Ramos (cell line): ENCODE data around the gene UBASH3A.

Experiments
- in situ Hi-C: fragments of 300-500 bp; cut with MboI; formaldehyde crosslinking; loops from one replicate; pipeline ENCODE4 v1.14.3; 2022; ENCODE audit warnings: low sequenced_read_pairs; ENCODE audit not compliant: unreplicated experiment

UBASH3A gene

DNA sequence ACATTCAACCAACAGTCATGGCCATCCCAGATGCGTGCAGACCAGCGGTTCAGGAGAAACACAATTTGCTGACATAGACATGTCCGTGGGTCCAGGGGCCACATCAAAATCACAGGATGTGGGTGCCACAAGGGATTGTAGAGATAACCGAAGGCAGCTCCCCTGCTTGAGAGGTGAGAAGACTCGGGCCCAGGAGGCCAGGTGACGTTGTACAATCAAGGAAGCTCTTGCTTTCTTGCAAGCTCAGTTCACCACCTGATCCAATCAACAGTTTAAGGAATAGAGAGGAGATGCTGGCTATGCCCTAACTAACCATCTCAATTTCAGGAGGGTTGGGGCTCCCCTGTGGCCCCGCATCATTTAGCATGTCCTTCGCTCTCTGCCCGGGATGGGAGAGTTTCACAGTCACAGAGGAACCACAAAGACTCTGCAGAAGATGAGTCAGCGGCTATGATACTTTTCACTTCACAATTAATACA, 19.5 kb downstream of the UBASH3A start:
- in situ Hi-C loops: no loop called here

GRCh38 chr21:42423685-42424084, 20.0 kb downstream of the UBASH3A start:
- in situ Hi-C loops: no loop called here

DNA sequence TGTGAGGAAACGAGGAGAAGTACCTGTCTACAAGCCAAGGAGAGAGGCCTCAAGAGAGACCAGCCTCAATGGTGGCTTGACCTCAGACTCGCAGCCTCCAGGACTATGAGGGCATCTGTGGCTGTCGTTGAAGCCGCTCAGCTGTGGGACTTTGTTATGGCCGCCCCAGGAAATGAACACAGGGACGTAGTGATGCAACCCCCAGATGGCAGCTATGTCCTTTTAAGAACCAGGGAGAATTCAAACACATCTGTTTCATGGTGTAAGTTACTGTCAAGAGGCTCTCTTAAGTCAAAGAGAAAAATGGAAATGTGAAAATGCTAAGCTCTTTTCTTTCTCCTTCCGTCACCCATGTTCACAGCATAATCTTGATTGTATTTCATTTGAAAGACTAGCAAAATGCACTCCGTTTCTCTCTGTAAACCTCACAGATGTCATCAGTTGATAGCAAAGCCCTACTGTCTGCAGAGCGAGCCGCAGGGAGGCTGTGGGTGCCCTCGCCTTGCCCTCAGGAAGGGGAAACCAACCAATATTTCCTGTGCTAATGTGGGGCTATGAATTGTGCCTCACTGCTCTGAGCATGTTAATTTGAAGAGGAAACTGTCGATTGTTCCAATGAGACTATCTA, 21.3 kb downstream of the UBASH3A start:
- in situ Hi-C loops: loop anchor here (25.0 kb wide), 1 partner anchor 813 kb away; no protein-coding TSS in a partner anchor

- in situ Hi-C loops: loop anchor here (25.0 kb wide), 1 partner anchor 813 kb away; no protein-coding TSS in a partner anchor
Observed at GRCh38 chr21:42425591-42425990, 21.9 kb downstream of the UBASH3A start.

- in situ Hi-C loops: loop anchor here (25.0 kb wide), 1 partner anchor 814 kb away; no protein-coding TSS in a partner anchor
Observed at GRCh38 chr21:42426424-42426823, 22.7 kb downstream of the UBASH3A start.

DNA sequence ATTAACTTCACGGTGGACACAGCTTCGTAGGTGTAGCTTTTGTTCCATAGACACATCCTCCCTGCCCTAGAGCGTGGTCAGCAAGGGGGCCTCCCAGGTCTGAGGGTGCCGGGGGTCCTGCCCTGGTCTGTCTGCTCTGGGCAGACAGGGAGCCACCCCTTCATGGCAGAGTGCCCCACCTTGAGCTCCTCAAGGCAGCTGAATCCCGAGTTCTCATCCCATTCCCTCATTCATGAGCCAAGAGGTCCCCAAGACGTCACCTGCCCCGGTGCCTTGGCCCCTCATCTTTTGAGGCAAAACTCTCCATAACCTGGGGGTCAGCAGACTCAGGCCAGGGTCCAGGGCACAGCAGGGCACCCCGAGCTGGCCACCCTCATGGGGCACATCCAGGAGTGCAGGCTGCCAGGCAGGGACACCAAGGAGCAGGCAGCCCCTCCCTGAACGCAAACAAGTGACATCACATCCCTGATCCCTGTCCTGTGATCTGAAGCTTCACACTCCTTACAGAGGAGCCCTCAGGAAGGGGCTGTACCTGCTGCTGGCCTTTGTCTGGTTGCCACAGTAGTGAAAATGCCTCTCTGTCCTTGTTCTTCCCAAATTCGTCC, 23.3 kb downstream of the UBASH3A start:
- in situ Hi-C loops: loop anchor here (25.0 kb wide), 1 partner anchor 815 kb away; no protein-coding TSS in a partner anchor

- in situ Hi-C loops: loop anchor here (25.0 kb wide), 1 partner anchor 816 kb away; no protein-coding TSS in a partner anchor
Observed at GRCh38 chr21:42427809-42428419, 24.2 kb downstream of the UBASH3A start.

GRCh38 chr21:42429021-42429420, 25.3 kb downstream of the UBASH3A start:
- in situ Hi-C loops: loop anchor here (25.0 kb wide), 1 partner anchor 817 kb away; no protein-coding TSS in a partner anchor

GRCh38 chr21:42429856-42430255, 26.2 kb downstream of the UBASH3A start:
- in situ Hi-C loops: loop anchor here (25.0 kb wide), 1 partner anchor 818 kb away; no protein-coding TSS in a partner anchor

DNA sequence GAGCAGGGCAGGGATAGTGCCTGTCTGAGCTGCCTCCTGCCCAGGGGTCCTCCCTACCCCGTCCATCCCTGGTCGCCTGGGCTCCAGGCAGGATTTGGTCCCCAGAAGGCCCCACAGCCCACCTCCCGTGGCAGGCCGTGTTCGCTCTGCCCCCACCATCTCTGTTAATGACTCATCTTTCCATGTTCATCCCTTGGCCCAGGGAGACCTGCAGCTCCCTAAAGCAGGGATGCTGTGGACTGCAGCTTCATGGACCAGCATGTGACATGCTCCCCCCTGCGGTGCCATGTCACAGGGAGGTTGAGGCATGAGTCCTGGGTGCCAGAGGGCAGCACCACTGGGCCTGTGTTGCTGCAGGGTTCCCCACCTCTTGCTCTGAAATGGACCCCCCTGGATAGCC, 26.8 kb downstream of the UBASH3A start:
- in situ Hi-C loops: loop anchor here (25.0 kb wide), 1 partner anchor 818 kb away; no protein-coding TSS in a partner anchor

- in situ Hi-C loops: loop anchor here (25.0 kb wide), 1 partner anchor 819 kb away; no protein-coding TSS in a partner anchor
Observed at GRCh38 chr21:42431196-42431595, 27.5 kb downstream of the UBASH3A start.

DNA sequence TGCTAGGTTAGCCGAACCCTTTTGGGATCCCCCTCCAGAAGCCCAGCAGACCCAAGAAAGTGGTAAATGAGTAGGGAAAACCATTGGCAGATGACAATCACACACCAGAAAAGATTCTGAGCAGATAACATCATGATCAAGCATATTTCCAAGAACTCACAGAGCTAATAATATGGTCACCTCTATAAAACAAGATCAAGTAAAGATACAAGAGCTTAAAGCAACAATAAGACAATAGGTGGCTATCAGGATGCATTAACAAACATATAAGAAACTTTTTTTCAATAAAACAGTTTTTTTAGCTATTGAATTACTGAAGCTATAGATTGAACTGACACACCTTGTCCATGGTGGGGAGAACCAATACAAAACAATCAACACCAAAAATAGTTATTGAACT, 29.0 kb downstream of the UBASH3A start:
- in situ Hi-C loops: loop anchor here (25.0 kb wide), 1 partner anchor 820 kb away; no protein-coding TSS in a partner anchor

DNA sequence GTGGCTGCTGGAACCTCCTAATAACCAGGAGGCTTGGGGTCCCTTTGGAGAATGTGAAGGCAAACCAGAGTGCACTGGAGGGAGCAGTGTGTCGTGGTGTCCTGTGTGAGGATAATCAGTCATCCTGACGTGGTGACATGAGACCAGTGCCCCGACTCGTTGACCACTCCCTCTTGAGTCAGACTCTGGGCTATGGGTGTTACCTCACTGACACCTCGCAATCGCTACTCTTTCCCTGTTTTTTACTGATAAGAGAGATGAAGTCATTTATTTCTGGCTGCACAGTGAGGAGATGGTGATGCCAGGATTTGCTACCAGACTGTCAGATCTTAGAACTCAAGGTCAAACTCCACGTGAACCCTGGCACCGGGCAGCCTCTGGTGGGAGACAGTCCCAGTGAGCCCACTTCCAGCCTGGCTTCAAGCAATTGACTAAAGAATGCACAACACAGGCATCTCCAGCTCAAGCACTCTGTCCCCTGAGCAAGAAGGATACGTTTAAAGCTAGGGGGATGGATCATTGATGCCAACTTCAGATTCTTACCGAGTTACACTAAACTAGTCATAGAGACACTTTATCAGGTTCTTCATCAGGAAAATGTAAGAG, 30.3 kb downstream of the UBASH3A start:
- in situ Hi-C loops: loop anchor here (25.0 kb wide), 1 partner anchor 822 kb away; no protein-coding TSS in a partner anchor

DNA sequence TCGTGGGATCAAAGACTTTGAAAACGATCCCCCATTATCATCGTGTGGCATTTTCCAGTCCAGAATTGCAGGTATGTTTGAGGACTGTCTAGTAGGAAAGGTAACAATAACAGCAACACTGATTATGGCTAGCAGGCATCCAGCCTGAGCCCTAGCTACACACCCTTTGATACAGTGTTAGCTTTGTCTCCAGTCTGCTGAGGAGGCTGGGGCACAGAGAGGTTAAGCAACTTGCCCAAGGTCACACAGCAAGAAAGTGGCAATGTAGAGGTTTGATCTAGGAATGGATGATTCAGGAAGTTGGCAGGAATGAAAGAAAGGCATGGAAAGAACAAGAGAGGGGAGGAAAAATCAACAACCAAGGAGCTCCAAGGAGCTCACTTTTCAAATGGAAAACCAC, 31.2 kb downstream of the UBASH3A start:
- in situ Hi-C loops: loop anchor here (25.0 kb wide), 1 partner anchor 823 kb away; no protein-coding TSS in a partner anchor

DNA sequence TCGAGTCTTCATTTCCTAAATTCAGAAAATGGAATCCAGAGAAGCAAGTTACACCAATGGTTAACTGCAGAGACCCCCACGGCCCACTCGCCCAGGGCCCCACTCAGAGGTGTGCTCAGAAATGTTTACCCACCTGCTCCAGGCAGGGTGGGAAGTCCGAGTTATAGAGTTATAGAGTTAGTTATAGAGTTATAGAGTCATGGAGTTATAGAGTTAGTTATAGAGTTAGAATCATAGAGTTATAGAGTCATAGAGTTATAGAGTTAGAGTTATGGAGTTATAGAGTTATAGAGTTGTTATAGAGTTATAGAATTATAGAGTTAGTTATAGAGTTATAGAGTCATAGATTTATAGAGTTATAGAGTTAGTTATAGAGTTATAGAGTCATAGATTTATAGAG, 31.7 kb downstream of the UBASH3A start:
- in situ Hi-C loops: loop anchor here (25.0 kb wide), 1 partner anchor 823 kb away; no protein-coding TSS in a partner anchor

DNA sequence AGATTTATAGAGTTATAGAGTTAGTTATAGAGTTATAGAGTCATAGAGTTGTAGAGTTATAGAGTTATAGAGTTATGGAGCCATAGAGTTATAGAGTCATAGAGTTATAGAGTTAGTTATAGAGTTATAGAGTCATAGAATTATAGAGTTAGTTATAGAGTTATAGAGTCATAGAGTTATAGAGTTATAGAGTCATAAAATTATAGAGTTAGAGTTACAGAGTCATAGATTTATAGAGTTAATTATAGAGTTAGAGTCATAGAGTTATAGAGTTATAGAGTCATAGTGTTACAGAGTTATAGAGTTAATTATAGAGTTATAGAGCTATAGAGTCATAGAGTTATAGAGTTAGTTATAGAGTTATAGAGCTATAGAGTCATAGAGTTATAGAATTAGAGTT, 32.1 kb downstream of the UBASH3A start:
- in situ Hi-C loops: loop anchor here (25.0 kb wide), 1 partner anchor 824 kb away; no protein-coding TSS in a partner anchor

DNA sequence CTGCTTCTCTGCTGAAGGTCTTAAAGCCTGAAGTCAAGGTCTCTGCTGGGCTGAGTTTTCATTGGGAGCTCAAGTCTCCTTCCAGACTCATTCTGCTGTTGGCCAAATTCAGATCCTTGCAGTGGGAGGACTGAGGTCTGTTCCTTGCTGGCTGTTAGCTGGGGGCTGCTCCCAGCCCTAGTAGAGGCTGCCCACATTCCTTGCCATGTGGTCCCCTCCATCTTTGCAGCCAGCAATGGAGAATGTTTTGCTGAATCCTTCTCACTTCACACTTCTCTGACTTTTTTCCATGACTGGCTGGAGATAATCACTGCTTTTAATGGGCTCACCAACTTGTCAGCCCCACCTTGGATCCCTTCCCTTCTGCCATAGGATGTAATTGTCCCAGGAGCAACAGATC, 33.2 kb downstream of the UBASH3A start:
- in situ Hi-C loops: loop anchor here (25.0 kb wide), 1 partner anchor 825 kb away; no protein-coding TSS in a partner anchor

DNA sequence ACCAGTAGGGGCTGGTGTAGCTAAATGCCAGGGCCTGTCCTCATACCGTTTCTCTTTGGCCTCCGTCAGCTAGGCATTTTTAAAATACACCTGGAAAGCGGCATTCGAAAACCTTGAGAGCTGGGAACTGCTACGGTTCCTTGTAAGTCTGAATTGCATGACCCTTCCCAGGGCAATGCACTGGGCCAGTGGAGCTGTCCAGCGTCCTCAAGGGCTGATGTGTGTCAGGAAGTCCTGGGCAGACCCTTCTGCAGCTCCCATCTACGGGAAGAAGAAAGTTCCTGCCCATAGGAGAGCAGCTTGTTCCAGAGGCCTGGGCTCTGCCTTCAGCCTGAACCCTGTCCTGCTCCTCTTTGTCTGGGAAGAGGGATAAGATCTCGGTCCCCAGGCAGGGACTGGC, 34.1 kb downstream of the UBASH3A start:
- in situ Hi-C loops: loop anchor here (25.0 kb wide), 1 partner anchor 825 kb away; no protein-coding TSS in a partner anchor

DNA sequence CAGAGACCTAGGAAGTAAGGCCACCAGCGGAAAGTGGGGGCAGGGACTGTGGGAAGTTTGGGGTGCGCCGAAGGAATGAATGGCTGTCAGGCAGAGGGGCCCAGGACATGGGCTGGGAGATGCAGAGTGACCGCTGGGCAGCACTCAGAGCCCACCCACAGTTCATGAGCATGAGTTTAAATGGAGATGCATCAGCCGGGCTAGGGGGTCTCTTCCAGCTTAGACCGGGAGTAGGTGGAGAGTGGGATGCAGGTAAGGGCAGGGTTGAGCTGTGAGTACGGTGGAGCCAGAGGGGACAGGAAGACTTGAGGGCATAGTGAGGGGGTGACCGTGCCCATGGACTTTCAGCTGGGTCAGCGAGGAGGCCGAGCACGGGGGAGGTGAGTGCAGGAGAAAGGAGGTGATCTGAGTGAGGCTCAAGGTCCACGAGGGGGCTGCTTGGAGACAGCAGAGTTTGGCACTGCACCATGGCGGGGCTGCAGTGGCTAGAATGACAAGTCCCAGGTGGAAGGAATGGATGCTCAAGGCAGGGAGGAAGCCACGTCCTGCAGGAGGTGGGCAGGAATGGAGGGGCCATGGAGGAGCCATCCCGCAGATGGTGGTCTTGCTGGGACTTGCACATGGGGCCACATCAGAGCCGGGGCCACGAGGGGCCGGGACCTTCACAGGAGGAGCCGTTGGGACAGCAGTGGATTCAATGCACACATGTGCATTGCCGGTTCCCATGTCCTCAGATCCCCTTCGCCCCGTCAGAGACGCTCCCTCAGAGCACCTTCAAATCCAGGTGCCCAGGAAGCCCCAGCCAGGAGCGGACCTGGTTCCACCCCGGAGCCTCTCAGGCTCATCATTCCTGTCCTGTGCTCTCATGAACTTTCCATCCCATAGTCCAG, 34.9 kb downstream of the UBASH3A start:
- in situ Hi-C loops: loop anchor here (25.0 kb wide), 1 partner anchor 826 kb away; no protein-coding TSS in a partner anchor
